ENCODE results near the gene ZNF460.

ZNF460 gene

GRCh38 chr19:57280165-57280961, at the start of gene ZNF460:
ZNF460 (plus strand) TSS chr19:57280485; CDS start chr19:57280807, 322 bp downstream.
- DNase-seq = peak; percentile 97

DNA sequence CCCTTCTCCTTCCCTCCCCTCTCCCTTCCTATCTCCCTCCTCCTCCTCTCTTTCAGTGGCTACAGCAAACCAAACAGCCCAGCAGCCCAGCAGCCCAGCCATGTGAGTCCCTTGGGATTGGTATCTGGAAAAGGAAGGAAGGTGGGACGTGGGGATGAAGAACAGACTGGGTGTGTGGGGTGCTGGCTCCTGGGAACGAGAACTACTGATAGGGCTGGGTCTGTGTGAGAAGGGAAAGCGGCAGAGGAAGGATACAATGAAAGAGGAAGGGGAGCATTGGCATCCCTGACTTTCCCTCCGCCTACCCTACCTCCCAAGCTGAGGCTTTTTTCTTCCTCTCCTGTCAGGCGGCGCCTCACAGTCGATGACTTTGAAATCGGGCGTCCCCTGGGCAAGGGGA, 48.6 kb upstream of the ZNF460 start:
- DNase-seq = no peak

GRCh38 chr19:57233207-57233606, 47.1 kb upstream of the ZNF460 start:
- no peak for DNase-seq

DNA sequence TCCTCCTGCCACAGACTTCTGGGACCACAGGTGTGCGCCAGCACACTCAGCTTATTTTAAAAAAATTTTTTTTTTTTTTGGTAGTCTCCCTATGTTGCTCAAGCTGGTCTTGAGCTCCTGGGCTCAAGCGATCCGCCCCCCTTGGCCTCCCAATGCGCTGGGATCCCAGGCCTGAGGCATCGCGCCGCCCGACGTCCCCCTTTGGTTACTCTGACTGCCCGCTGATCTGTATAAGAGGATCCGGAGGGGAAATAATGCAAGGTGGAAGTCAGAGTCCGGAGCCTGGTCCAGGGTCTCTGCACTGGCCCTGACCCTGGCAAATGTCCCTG, 40.3 kb upstream of the ZNF460 start:
- DNase-seq = no peak

DNA sequence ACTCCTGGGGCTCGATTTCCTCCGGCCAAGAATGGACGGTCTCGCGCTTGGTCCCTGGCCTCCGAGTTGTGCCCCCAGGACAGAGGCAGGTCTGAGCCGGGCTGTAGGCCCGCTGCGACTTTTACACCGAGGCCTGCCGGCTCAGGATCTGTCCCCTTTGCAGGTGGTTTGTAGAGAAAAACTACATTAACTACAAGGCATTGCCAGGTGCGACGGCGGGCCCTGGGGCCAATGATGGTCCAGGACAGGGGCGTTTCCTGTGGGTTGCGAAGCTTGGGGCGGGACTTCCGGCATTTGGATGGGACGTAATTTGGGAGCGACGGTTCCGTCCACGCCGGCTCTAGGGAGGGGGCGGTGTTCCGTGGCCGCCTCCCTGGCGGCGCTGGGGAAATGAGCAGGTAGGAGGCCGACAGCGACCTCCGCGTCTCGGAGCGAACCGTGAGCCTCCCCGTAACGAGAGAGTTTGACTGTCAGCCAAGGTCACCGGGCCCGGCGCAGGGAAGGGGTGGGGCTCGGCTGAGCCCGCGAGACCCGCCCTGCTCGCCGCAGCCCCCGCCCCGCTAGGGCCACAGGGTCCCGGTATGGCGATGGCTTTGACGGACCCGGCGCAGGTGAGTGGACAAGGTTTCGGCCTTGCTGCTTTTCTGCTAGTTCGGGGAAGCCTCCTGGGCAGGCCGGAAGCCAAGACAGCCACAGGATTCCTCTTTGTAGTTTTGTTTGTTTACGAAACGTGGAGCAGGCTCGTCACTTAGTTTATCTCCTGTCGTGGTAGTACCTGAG, 39.8 kb upstream of the ZNF460 start, which contains the start of gene ZNF805:
ZNF805 (plus strand) TSS at position 322 of the 780 bp plus-strand sequence; CDS start at position 582, 260 bp downstream.
- peak; percentile 87 for DNase-seq

- DNase-seq = peak; percentile 6
These were observed 39.1 kb upstream of the ZNF460 start for GRCh38 chr19:57241176-57241575.

- DNase-seq = no peak
These were observed 37.5 kb upstream of the ZNF460 start for GRCh38 chr19:57242821-57243220.

DNA sequence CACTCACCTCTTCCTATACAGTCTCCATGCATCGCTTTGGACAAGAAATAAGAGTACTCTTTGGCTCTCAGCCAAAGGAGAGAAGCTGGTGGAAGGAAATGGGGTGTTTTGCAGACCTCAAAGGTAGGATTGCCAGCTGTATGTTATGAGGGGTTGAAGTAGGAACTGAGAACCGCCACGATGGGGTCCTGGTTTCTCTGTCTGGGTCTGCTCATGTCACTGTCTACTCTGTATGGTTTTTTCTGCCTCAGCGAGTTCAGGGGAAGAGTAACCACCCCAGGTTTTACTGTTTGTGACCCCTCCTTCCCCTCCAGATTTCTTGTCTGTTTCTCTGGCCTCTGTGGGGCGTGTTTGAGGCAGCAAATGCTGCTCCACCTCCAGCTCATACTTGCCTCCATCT, 35.8 kb upstream of the ZNF460 start:
- DNase-seq = no peak

- no peak for DNase-seq
These were observed 35.2 kb upstream of the ZNF460 start for GRCh38 chr19:57245066-57245465.

DNA sequence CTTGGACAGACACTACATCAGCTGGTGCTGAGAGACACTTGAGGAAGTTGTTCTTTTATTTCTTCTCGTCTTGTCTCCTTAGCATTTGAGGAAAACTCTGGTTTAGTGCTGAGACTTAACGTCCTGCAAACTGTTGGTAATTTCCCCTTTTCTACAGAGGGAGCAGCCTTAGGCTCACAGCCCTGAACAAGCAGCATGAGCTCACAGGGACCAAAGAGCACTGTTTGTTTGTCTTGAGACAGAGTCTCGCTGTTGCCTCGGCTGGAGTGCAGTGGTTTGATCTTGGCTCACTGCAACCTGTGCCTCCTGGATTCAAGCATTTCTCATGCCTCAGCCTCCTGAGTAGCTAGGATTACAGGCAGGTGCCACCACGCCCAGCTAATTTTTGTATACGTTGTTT, 34.3 kb upstream of the ZNF460 start:
- DNase-seq = no peak

GRCh38 chr19:57248646-57249045, 31.6 kb upstream of the ZNF460 start:
- DNase-seq = no peak

DNA sequence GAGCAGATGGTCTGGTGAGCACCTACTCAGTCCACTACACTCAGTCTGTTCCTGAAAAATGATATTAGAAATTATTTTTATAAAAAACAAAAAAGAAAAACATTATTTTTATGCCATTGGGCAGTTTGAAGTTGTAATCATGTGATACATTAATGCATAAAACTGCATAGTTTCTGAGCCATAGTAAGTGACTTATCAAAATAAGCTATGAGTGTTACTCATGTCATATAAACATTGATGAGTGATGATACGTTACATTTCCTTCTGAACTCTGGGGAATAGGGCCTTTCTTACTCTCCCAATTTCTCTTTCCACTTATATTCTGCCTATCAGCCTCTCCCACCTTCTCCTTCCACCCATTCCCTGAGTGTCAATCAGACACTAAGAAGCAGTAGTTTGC, 31.0 kb upstream of the ZNF460 start:
- no peak for DNase-seq

DNA sequence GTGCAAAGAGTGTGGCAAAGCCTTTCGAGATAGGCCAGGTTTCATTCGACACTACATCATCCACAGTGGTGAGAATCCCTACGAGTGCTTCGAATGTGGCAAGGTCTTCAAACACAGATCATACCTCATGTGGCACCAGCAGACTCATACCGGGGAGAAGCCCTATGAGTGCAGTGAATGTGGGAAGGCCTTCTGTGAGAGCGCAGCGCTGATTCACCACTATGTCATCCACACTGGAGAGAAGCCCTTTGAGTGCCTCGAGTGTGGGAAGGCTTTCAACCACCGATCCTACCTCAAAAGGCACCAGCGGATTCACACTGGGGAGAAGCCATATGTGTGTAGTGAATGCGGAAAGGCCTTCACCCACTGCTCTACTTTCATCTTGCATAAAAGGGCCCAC, 26.5 kb upstream of the ZNF460 start:
- DNase-seq = peak; percentile 45

DNA sequence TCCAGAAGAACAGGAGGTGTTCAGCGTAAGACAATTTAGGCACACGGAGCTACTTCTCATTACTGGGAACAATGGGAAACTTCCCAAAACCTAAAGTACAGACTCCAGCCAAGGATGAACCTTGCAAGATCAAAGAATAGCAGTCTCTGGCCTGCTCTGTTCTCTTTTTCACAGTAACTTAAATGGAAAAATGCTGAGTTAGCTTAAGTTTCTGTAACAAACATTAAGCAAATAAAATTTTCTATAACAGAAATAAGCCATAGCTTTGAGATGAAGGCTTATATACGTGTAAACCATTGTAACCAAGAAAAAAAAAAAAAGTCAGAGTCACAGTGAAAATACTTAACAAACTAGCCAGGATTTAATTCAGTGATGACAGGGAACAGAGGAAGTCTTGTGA, 18.2 kb upstream of the ZNF460 start:
- DNase-seq = no peak

GRCh38 chr19:57263244-57263741, 17.0 kb upstream of the ZNF460 start:
- no peak for DNase-seq

DNA sequence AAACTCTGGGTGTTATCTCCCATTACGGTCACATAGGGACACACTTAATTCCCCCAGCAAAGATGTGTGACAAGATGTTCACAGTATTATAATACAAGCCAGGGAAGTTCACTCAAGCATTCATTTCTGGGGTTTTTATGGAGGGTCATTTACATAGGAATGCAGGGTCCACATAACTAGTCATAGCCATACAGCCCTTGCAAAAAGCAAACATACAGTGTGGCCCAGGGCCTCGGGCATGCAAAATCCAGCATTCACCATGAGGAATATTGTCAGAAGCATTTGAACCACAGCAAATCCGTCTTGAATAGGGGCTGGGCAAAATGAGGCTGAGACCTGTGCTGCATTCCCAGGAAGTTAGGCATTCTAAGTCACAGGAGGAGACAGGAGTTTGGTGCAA, 13.0 kb upstream of the ZNF460 start:
- no peak for DNase-seq

DNA sequence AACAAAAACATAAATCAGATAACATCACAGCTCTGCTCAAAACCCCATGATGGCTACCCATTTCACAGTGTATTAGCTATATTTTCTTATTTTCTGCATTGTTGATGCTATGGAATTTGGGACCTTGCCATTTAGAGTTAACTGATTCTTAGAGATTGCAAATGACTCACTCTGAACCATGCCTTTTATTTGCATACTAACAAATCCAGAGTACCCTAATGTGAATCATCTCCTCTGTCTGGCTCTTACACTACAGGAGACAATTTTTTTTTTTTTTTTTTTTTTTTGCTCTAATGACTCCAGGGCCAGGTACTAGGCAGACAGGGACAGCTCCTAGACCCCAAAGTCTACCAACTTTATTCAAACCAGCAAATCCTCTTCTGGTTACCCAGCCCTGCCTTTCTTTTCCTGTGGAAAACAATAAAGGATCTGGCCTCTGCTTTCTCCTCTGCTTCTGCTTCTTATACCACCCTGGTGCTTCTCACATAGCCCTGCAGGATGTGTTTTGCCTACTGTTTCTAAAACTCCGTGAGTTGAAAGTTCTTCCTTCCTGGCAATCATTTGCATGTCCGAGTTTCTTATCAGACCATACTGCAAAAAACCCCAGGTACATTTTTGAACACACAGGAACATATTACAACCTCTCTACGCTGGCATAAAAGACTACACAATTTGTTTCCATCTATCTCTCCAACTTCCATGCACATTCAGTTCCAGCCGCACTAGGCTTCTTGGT, 10.6 kb upstream of the ZNF460 start:
- peak; percentile 89 for DNase-seq

DNA sequence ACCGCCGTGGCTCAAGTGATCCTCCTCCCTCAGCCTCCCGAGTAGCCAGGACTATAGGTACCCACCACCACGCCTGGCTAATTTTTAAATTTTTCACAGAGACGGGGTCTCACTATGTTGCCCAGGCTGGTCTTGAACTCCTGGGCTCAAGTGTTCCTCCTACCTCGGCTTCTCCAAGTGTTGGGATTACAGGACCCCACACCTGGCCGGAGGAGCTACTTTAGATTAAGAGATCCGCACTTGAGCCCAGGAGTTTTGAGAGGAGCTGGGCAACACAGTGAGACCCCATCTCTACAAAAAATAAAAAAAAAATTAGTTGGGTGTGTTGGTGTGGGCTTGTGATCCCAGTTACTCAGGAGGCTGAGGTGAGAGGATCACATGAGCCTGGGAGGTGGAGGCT, 9.0 kb upstream of the ZNF460 start:
- no peak for DNase-seq

DNA sequence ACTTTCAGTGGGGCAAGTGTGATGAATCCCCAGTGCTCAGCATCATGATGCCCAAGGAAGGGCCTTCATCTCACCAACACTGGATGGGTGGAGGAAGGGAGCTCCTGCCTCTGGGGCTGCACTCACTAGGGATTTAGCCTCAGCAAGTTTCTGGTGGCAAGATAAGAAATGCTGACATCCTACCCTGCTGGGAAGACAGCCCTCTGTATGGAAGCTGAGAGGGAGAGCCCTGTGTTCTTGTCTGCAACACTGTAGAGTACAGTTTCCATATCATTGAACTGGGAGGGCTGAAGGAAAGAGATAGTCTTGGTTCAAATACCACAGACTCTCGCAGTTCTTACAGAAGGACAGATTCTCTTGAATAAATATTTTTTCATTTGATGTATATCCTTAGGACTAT, 7.3 kb upstream of the ZNF460 start:
- no peak for DNase-seq

DNA sequence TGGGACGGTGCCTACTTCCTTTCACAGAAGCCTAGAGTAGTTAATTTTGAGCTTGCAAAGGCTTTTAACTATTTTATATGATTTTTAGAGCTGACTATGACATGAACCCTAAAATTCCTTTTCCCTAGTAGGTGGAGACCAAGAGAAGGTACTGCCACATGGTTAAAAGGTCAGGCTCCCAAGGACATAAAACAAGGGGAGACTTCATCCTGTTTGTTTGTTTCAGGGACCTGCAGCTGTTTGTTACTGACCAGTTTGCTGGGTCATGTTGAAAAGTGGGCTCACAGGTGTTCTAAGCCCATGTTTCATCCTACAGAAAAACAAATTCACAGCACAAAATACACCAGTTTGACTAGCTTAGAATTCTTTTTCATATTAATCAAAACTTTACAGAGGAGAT, 3.9 kb upstream of the ZNF460 start:
- DNase-seq = no peak

DNA sequence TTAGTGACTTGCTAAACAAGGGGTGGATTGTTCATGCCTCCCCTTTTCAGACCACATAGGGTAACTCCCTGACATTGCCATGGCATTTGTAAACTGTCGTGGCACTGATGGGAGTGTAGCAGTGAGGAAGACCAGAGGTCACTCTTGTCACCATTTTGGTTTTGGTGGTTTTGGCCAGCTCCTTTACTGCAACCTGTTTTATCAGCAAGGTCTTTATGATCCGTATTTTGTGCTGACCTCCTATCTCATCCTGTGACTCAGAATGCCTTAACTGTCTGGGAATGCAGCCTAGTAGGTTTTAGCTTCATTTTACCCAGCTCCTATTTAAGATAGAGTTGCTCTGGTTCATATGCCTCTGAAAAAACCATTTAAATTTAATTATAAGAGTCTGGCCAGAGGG, 1.8 kb upstream of the ZNF460 start:
- DNase-seq = peak; percentile 67

GRCh38 chr19:57279418-57280164, 694 bp upstream of the ZNF460 start:
- DNase-seq = peak; percentile 96

DNA sequence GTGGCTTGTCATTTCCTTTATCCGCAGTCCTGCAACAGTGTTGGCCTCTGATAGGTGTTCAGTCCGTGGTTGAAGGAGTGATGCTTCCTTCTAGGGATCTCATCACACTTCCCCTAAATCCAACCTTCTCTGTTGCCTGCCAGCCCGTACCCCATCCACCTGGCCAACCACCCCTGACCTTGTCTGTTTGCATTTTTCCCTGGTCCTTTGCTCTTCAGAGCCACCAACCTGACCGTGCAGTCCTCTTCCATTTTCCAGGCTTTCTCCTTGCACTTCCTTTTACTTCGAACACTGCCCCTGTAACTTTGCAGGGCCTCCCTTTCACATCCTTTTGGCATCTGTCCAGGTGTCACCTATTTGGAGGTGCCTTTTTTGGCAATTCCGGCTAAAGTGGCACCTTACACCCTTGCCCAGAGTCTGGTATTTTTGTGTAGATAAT, 696 bp downstream of the ZNF460 start:
- DNase-seq = peak; percentile 20

Measured in EL (cell line).